A673 (cell line): ENCODE data around the gene USP15. TPM values are rescaled to one million over a fixed set of nuclear protein-coding genes. Genes with fewer than 3 reads are reported as not detected.

Source experiments
- BruUV-seq: library from RNA; stranded (reverse); fragments of 400-500 nt; replicated peaks from 2 replicates; lab custom pipeline; 2021; lab: Mats Ljungman, UMichigan
- CTCF ChIA-PET: fragments of 300-600 bp; sonication (Branson Sonifier 250); formaldehyde crosslinking; loops from one replicate; lab custom pipeline; 2022; ENCODE audit warnings: antibody characterized with exemption; lab: Charles Lee
- POLR2A ChIA-PET: fragments of 300-600 bp; sonication (Branson Sonifier 250); formaldehyde crosslinking; loops from one replicate; lab custom pipeline; 2022; ENCODE audit warnings: antibody characterized with exemption; ENCODE audit not compliant: low non-redundant PET; lab: Charles Lee
- DNase-seq: peaks from one replicate; pipeline ENCODE4 v3.0.0-alpha.2; 2015; ENCODE audit warnings: low spot score
- H3K27ac ChIP-seq: fragments of 200-600 bp; sonication (generic); 2 replicates; pipeline ENCODE4 v1.5.1; 2016; ENCODE audit warnings: mixed run types, low read depth, mild to moderate bottlenecking, mixed read lengths, antibody characterized with exemption, low read length; ENCODE audit not compliant: poor library complexity, severe bottlenecking
- H3K27me3 ChIP-seq: fragments of 200-600 bp; sonication (generic); replicated peaks from 2 replicates; pipeline ENCODE4 v1.6.1; 2017; ENCODE audit warnings: mixed run types, low read depth, mild to moderate bottlenecking, mixed read lengths, antibody characterized with exemption, low read length; ENCODE audit not compliant: insufficient read depth, poor library complexity
- H3K36me3 ChIP-seq: fragments of 200-600 bp; sonication (generic); 2 replicates; pipeline ENCODE4 v1.6.1; 2016; ENCODE audit warnings: mixed run types, mild to moderate bottlenecking, mixed read lengths, antibody characterized with exemption, low read length; ENCODE audit not compliant: insufficient read depth, poor library complexity, severe bottlenecking
- H3K4me1 ChIP-seq: fragments of 200-600 bp; sonication (generic); 2 replicates; pipeline ENCODE4 v1.6.1; 2017; ENCODE audit warnings: mixed run types, mild to moderate bottlenecking, mixed read lengths, antibody characterized with exemption, low read length; ENCODE audit not compliant: insufficient read depth, poor library complexity, severe bottlenecking
- H3K4me3 ChIP-seq: fragments of 200-600 bp; sonication (generic); 2 replicates; pipeline ENCODE4 v1.5.1; 2016; ENCODE audit warnings: low read depth, mixed run types, mild to moderate bottlenecking, mixed read lengths, low read length; ENCODE audit not compliant: poor library complexity, severe bottlenecking
- H3K9me3 ChIP-seq: fragments of 200-600 bp; sonication (generic); 2 replicates; pipeline ENCODE4 v1.6.1; 2016; ENCODE audit warnings: mixed run types, low read depth, mild to moderate bottlenecking, mixed read lengths, antibody characterized with exemption, low read length; ENCODE audit not compliant: poor library complexity, severe bottlenecking
- CTCF ChIP-seq: fragments of 300-800, 200-600 bp; sonication (generic); conservative IDR thresholded peaks from 2 replicates; pipeline ENCODE4 v1.5.1; 2017; ENCODE audit warnings: low read depth, mild to moderate bottlenecking, antibody characterized with exemption, low read length, moderate library complexity, mixed read lengths
- EZH2 ChIP-seq: fragments of 200-600 bp; sonication (generic); IDR thresholded peaks from 2 replicates; pipeline ENCODE4 v1.6.1; 2017; ENCODE audit warnings: borderline replicate concordance, low read depth, mild to moderate bottlenecking, mixed read lengths, antibody characterized with exemption, low read length; ENCODE audit not compliant: poor library complexity, severe bottlenecking
- intact Hi-C: fragments of 100-400 bp; cut with micrococcal nuclease; formaldehyde crosslinking; loops from one replicate; pipeline ENCODE4 v1.10.0; 2022; ENCODE audit not compliant: unreplicated experiment
- total RNA-seq: library from RNA; stranded (reverse); gene quantifications from 2 replicates; pipeline ENCODE4 v1.2.3, GENCODE V29; 2021

Gene USP15
- total RNA-seq, 1 experiment from 2014 or later, result 61.7 TPM

GRCh38 chr12:62279058-62279457 lies 18.9 kb downstream of the USP15 start:
- intact Hi-C loops, result no loop called here
- Histone ChIP-seq H3K36me3 (no peaks in the 10 kb centered on the region), H3K9me3 (no peaks in the 10 kb centered on the region), H3K4me3 (no peak overlapping the region), H3K27me3 (no peaks in the 10 kb centered on the region), H3K4me1 (peaks cover 10% of the 10 kb centered on the region), H3K27ac (no peak overlapping the region)
- no TSS peak for BruUV-seq
- ChIA-PET CTCF (no interaction called here), POLR2A (no interaction called here)
- no peak for TF ChIP-seq CTCF
- no peak for TF ChIP-seq EZH2
- no peak for DNase-seq

DNA sequence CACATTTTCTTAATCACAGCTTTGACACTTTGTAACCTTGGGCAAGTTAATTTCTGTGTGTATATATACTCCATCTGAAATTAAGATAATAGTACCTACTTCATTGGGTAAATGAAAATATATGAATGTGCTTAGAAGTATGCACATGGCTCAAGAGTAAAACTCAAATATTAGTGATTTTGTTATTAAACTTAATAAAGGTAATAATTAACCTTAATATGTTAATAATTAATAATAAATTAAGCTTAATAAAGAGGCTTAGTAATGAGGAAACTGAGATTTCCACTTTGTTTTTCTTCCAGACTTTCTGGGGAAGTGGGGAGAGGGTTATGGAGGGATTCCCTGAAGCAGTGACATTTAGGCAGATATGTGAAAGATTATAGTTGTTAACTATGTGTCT lies 19.8 kb downstream of the USP15 start:
- peaks cover 10% of the 10 kb centered on the region for H3K4me1 ChIP-seq
- H3K27ac ChIP-seq, result no peak overlapping the region
- BruUV-seq, result no TSS peak
- POLR2A ChIA-PET, result no interaction called here
- no peak overlapping the region for H3K4me3 ChIP-seq
- DNase-seq, result no peak
- H3K36me3 ChIP-seq, result no peaks in the 10 kb centered on the region
- no peaks in the 10 kb centered on the region for H3K9me3 ChIP-seq
- CTCF ChIA-PET, result no interaction called here
- intact Hi-C loops, result no loop called here
- no peak for TF ChIP-seq CTCF
- no peaks in the 10 kb centered on the region for H3K27me3 ChIP-seq

GRCh38 chr12:62282057-62282774 lies 22.0 kb downstream of the USP15 start:
- Histone ChIP-seq H3K27ac (peak overlapping the region; percentile 18), H3K27me3 (no peaks in the 10 kb centered on the region), H3K36me3 (no peaks in the 10 kb centered on the region), H3K9me3 (no peaks in the 10 kb centered on the region), H3K4me1 (peaks cover 14% of the 10 kb centered on the region), H3K4me3 (no peak overlapping the region)
- ChIA-PET POLR2A (no interaction called here), CTCF (no interaction called here)
- no peak for DNase-seq
- intact Hi-C loops, result no loop called here
- no TSS peak for BruUV-seq
- TF ChIP-seq CTCF, result no peak
- no peak for TF ChIP-seq EZH2
